Measurements from ENCODE around the gene PHF2.

GRCh38 chr9:93656426-93657239 is 80.2 kb downstream of the PHF2 start:
- TF ChIP-seq CTCF (conservative IDR thresholded peaks at IDR 0.05; ENCODE audit: low read depth in 2 of 2) (no peak), POLR2AphosphoS5 (IDR thresholded peaks at IDR 0.05; ENCODE audit: low read depth) (no peak), ZNF331 (CRISPR knock-in tag; IDR thresholded peaks at IDR 0.05; ENCODE audit: low read depth) (no peak), EZH2 (IDR thresholded peaks at IDR 0.05; ENCODE audit: low read depth, unreplicated experiment) (no peak), REST (IDR thresholded peaks at IDR 0.05; ENCODE audit: unreplicated experiment) (no peak), NANOG (IDR thresholded peaks at IDR 0.05; ENCODE audit: borderline replicate concordance) (no peak), JUNB (IDR thresholded peaks at IDR 0.05; ENCODE audit: unreplicated experiment) (no peak), EZH2phosphoT487 (IDR thresholded peaks at IDR 0.05; ENCODE audit: unreplicated experiment) (no peak), ZNF114 (CRISPR knock-in tag; IDR thresholded peaks at IDR 0.05) (no peak), CREB1 (CRISPR knock-in tag; IDR thresholded peaks at IDR 0.05; ENCODE audit: low read depth) (no peak), ETS1 (IDR thresholded peaks at IDR 0.05) (no peak)
